Breast epithelium (tissue), 4 donors: ENCODE measurements around the gene FRMD4A. TPM values are rescaled to one million over a fixed set of nuclear protein-coding genes. Genes with fewer than 3 reads are reported as not detected.

Experiments used
- DNase-seq, 2 donors: peaks; one replicate each; pipeline ENCODE4 v3.0.0-alpha.2; 2019; ENCODE audit warnings: low spot score in 2 of 2
- H3K27ac ChIP-seq, 2 donors: fragments of 200-600 bp; sonication (generic) in 1 of 2; one replicate each; pipeline ENCODE4 v1.5.1; 2016 to 2019; ENCODE audit warnings: mild to moderate bottlenecking in 1 of 2
- H3K27me3 ChIP-seq, 2 donors: fragments of 200-600 bp; sonication (generic) in 1 of 2; one replicate each; pipeline versions ENCODE4 v1.5.1 to v1.6.0; 2017 to 2019; ENCODE audit warnings: control low read depth in 1 of 2, mild to moderate bottlenecking in 1 of 2
- H3K36me3 ChIP-seq: fragments of 200-600 bp; one replicate; pipeline ENCODE4 v1.5.1; 2019
- H3K4me1 ChIP-seq, 2 donors: fragments of 200-600 bp; sonication (generic); one replicate each; pipeline ENCODE4 v1.5.1; 2016 to 2019; ENCODE audit warnings: control low read depth in 1 of 2
- H3K4me3 ChIP-seq, 3 donors: fragments of 200-600 bp; sonication (generic); 1 replicate in 2 of 3; 2 replicates in 1 of 3; pipeline ENCODE4 v1.5.1; 2016 to 2019; ENCODE audit warnings: mild to moderate bottlenecking in 3 of 3, moderate library complexity in 2 of 3
- H3K9me3 ChIP-seq, 2 donors: fragments of 200-600 bp; sonication (generic) in 1 of 2; one replicate each; pipeline ENCODE4 v1.5.1; 2016 to 2019; ENCODE audit warnings: control low read depth in 1 of 2
- POLR2A ChIP-seq: fragments of 450-650 bp; IDR thresholded peaks from one replicate; pipeline ENCODE4 v1.6.1; 2016; ENCODE audit warnings: antibody characterized with exemption, mild to moderate bottlenecking, moderate library complexity
- POLR2AphosphoS5 ChIP-seq, 3 donors: sonication (generic); formaldehyde crosslinking; IDR thresholded peaks; one replicate each; pipeline ENCODE4 v1.6.1; 2017; ENCODE audit warnings: antibody characterized with exemption in 3 of 3
- intact Hi-C: fragments of 100-400 bp; cut with DNase I; formaldehyde crosslinking; loops from one replicate; pipeline ENCODE4 v1.15.1; 2023; ENCODE audit warnings: low total_unique reads
- total RNA-seq, 3 donors: library from RNA; depleted of rRNA; stranded (reverse); fragments of >200 nt; gene quantifications; one replicate each; pipeline ENCODE4 v1.1.0, GENCODE V29; 2016
- TF ChIP-seq, protein P1 (sequence below), 3 donors: fragments of 450-650 bp; IDR thresholded peaks; one replicate each; pipeline ENCODE4 v1.5.1; 2016 to 2017; ENCODE audit warnings: antibody characterized with exemption in 3 of 3, mild to moderate bottlenecking in 3 of 3, moderate library complexity in 3 of 3

FRMD4A gene
- total RNA-seq, 3 donors from 2014 or later, result 27.5 to 107 (median 34.4) TPM

DNA sequence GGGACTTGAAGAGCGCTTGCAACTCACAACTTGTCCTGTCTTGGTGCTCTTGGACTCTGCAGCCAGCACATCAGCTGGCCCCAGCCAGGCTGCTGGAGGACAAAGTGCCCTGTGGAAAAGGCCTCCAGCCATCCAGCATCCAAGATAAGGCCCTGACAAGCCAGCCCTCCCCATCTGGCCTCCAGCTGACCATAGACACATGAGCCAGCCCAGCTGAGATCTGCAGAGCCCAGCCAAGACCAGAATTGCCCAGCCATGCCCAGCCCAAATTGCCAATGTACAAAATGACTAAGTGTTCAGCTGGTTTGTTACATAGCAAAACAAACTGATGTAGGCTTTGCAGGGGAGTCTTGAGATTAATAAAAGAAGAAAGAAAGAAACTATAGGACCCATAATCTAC, 36.0 kb upstream of the FRMD4A start:
- Histone ChIP-seq H3K9me3 (no peaks in the 10 kb centered on the region), H3K4me1 (no peaks in the 10 kb centered on the region), H3K4me3 (no peak overlapping the region), H3K27ac (no peak overlapping the region), H3K27me3 (no peaks in the 10 kb centered on the region), H3K36me3 (no peaks in the 10 kb centered on the region)
- no peak for DNase-seq
- TF ChIP-seq POLR2AphosphoS5 (IDR thresholded peaks at IDR 0.05) (no peak), POLR2A (no peak)
- TF ChIP-seq, protein P1, sequence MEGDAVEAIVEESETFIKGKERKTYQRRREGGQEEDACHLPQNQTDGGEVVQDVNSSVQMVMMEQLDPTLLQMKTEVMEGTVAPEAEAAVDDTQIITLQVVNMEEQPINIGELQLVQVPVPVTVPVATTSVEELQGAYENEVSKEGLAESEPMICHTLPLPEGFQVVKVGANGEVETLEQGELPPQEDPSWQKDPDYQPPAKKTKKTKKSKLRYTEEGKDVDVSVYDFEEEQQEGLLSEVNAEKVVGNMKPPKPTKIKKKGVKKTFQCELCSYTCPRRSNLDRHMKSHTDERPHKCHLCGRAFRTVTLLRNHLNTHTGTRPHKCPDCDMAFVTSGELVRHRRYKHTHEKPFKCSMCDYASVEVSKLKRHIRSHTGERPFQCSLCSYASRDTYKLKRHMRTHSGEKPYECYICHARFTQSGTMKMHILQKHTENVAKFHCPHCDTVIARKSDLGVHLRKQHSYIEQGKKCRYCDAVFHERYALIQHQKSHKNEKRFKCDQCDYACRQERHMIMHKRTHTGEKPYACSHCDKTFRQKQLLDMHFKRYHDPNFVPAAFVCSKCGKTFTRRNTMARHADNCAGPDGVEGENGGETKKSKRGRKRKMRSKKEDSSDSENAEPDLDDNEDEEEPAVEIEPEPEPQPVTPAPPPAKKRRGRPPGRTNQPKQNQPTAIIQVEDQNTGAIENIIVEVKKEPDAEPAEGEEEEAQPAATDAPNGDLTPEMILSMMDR (IDR thresholded peaks at IDR 0.05), result no peak
- intact Hi-C loops, result no loop called here

DNA sequence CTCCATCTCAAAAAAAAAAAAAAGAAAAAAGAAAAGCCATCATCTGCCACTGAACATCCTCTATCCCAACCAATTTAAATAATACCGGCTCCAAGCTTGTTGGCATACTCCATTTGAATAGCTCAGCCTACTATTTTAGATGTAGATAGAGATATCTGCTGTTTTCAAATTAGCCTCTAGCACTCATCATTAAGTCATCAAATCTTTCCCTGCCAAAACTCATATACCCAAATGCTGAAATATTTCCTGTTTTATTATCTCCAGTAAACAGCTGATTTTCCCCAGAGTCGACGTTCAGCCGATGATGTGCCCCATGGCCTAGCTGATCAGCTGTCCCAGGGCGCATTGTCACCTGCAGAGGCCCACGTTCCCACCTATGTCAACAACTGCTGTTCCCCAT, 34.5 kb upstream of the FRMD4A start:
- Histone ChIP-seq H3K27me3 (no peaks in the 10 kb centered on the region), H3K36me3 (no peaks in the 10 kb centered on the region), H3K4me1 (no peaks in the 10 kb centered on the region), H3K4me3 (no peak overlapping the region), H3K9me3 (no peaks in the 10 kb centered on the region), H3K27ac (no peak overlapping the region)
- TF ChIP-seq POLR2AphosphoS5 (IDR thresholded peaks at IDR 0.05) (no peak), POLR2A (no peak)
- TF ChIP-seq, protein P1 (IDR thresholded peaks at IDR 0.05), result no peak
- intact Hi-C loops, result no loop called here
- DNase-seq, result no peak

DNA sequence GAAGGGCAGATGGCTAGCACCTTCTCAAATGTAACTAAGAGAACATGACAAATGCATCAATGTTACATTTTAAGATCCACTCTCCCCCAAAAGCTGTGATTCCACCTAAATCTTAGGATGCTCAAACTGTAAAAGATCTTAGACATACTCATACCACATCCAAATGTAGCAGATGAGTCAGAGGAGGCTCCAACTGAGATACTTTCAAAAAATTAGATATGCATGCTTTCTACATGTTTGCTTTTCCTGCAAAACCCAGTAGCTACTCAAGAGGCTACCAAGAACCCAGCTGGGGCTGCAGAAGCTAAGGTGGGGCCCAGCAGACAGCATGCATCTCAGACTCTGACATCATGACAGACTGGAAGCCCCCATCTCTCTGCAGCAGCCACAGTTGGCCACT, 31.4 kb upstream of the FRMD4A start:
- TF ChIP-seq POLR2A (no peak), POLR2AphosphoS5 (IDR thresholded peaks at IDR 0.05) (no peak)
- TF ChIP-seq, protein P1 (IDR thresholded peaks at IDR 0.05), result no peak
- H3K9me3 ChIP-seq, result no peaks in the 10 kb centered on the region
- no peak for DNase-seq
- intact Hi-C loops, result no loop called here
- H3K4me3 ChIP-seq, result no peak overlapping the region
- H3K4me1 ChIP-seq, result no peaks in the 10 kb centered on the region
- no peak overlapping the region for H3K27ac ChIP-seq
- H3K27me3 ChIP-seq, result no peaks in the 10 kb centered on the region
- H3K36me3 ChIP-seq, result no peaks in the 10 kb centered on the region

DNA sequence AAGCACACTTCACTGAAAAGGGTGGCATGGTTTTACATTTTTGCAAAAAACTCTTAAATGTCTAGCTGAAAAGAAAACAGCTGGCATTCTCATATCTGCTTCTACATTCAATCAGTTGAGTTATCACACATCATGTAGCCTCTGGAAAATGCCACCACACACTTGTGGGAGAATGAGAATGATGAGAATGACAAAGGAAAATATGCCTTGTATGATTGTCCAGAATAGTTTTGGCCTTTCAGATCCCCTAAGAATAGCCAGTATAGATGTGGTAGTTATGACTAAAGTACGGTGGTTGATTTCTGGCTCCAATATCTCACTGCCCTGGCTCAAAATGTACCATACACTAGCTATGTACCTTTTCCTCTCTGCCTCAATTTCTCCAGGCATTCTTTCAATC, 30.2 kb upstream of the FRMD4A start:
- intact Hi-C loops, result no loop called here
- Histone ChIP-seq H3K9me3 (no peaks in the 10 kb centered on the region), H3K4me3 (no peak overlapping the region), H3K27me3 (no peaks in the 10 kb centered on the region), H3K4me1 (no peaks in the 10 kb centered on the region), H3K27ac (no peak overlapping the region), H3K36me3 (no peaks in the 10 kb centered on the region)
- TF ChIP-seq POLR2AphosphoS5 (IDR thresholded peaks at IDR 0.05) (no peak), POLR2A (no peak)
- TF ChIP-seq, protein P1 (IDR thresholded peaks at IDR 0.05), result no peak
- DNase-seq, result no peak

DNA sequence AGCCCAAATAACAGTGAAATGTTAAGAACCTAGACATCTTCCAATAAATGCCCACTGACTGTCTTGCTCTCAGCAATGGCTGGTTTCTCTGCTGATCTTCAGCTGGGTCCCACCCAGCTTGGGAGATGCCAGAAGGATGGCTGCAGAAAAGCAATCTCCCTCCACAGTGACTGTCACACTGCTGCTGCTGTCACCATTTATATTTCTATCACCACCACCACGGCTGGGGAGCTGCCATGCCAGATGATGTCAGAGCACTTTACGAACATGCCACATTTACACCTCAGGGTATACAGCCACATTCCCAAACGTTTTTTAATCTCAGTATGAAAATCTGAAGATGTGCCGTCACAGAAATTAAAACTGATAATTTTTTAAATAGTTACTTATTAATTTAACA, 29.8 kb upstream of the FRMD4A start:
- Histone ChIP-seq H3K27me3 (no peaks in the 10 kb centered on the region), H3K9me3 (no peaks in the 10 kb centered on the region), H3K4me1 (no peaks in the 10 kb centered on the region), H3K4me3 (no peak overlapping the region), H3K36me3 (no peaks in the 10 kb centered on the region), H3K27ac (no peak overlapping the region)
- intact Hi-C loops, result no loop called here
- no peak for TF ChIP-seq POLR2A
- TF ChIP-seq, protein P1 (IDR thresholded peaks at IDR 0.05), result no peak
- TF ChIP-seq POLR2AphosphoS5 (IDR thresholded peaks at IDR 0.05), result no peak
- no peak for DNase-seq
